HG02884 (cell line): ENCODE results near the gene P4HA1.
A peak's percentile ranks its signal among the peaks of the same experiment; 100 is the strongest.

ENCODE experiments used
- ATAC-seq: cut with Tn5 transposase; IDR thresholded peaks from one replicate; pipeline ENCODE4 v1.9.1; 2021; ENCODE audit warnings: mild to moderate bottlenecking, moderate library complexity; ENCODE audit not compliant: unreplicated experiment

P4HA1 gene

GRCh38 chr10:73094986-73095480 is 1.6 kb downstream of the P4HA1 start:
- no peak for ATAC-seq

- no peak for ATAC-seq
Observed at GRCh38 chr10:73093922-73094850, 2.5 kb downstream of the P4HA1 start.

- no peak for ATAC-seq
Observed at GRCh38 chr10:73092830-73093229, 3.8 kb downstream of the P4HA1 start.

GRCh38 chr10:73088304-73088703 is 8.4 kb downstream of the P4HA1 start:
- ATAC-seq: no peak

GRCh38 chr10:73086816-73087215 is 9.8 kb downstream of the P4HA1 start:
- no peak for ATAC-seq

- no peak for ATAC-seq
Observed at GRCh38 chr10:73084209-73084608, 12.5 kb downstream of the P4HA1 start.

- no peak for ATAC-seq
Observed at GRCh38 chr10:73083221-73083620, 13.4 kb downstream of the P4HA1 start.

- ATAC-seq: no peak
Observed at GRCh38 chr10:73079779-73080541, 16.7 kb downstream of the P4HA1 start.

- no peak for ATAC-seq
Observed at GRCh38 chr10:73076360-73077183, 20.1 kb downstream of the P4HA1 start.

GRCh38 chr10:73075829-73076228 is 20.8 kb downstream of the P4HA1 start:
- ATAC-seq: no peak

GRCh38 chr10:73073627-73074026 is 23.0 kb downstream of the P4HA1 start:
- no peak for ATAC-seq

- ATAC-seq: no peak
Observed at GRCh38 chr10:73065441-73065840, 31.2 kb downstream of the P4HA1 start.

GRCh38 chr10:73061743-73062142 is 34.9 kb downstream of the P4HA1 start:
- ATAC-seq: no peak

- ATAC-seq: no peak
Observed at GRCh38 chr10:73060738-73061635, 35.7 kb downstream of the P4HA1 start.

GRCh38 chr10:73060173-73060572 is 36.5 kb downstream of the P4HA1 start:
- no peak for ATAC-seq

GRCh38 chr10:73058057-73058591 is 38.5 kb downstream of the P4HA1 start:
- ATAC-seq: no peak

GRCh38 chr10:73054286-73054685 is 42.4 kb downstream of the P4HA1 start:
- ATAC-seq: peak; percentile 72

- no peak for ATAC-seq
Observed at GRCh38 chr10:73053275-73053674, 43.4 kb downstream of the P4HA1 start.

- no peak for ATAC-seq
Observed at GRCh38 chr10:73044378-73045285, 52.0 kb downstream of the P4HA1 start.
